GM21515 (cell line): ENCODE measurements around the gene ADCY2.

Source experiments
- ATAC-seq: cut with Tn5 transposase; IDR thresholded peaks from one replicate; pipeline ENCODE4 v1.9.1; 2021; ENCODE audit not compliant: unreplicated experiment

Gene ADCY2

DNA sequence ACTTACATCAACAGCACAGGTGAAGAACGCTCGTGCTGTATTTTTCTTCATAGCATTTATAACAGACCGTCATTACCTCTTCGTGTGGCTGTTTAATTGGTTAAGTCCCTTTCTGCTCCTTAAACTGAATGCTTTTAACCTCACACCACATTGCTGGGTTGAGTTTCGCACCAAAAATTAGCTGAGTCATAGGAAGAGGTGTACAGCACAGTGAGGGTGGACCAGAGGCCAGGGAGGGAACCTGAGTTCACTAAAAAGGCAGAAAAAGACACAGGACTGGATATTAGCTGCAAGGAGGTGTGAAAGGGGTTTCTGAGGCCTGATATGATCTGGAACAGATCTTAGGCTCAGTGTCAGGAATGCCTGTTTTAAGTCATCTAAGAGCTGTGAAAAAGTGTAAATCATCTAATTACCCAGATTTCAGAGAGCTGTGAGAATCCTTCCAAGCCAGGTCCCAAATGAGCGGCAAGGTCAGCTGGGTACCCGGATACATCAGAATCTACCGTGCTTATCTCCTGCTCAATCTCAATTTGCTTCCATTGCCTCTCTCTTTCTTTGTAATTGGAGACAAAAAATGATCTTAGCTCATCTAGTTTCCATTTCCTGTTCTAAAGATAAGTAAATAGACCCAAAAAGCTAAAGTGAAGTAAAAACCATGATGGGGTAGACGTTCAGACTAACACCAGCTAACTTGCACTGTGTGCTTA is 462.1 kb downstream of the ADCY2 start:
- no peak for ATAC-seq

DNA sequence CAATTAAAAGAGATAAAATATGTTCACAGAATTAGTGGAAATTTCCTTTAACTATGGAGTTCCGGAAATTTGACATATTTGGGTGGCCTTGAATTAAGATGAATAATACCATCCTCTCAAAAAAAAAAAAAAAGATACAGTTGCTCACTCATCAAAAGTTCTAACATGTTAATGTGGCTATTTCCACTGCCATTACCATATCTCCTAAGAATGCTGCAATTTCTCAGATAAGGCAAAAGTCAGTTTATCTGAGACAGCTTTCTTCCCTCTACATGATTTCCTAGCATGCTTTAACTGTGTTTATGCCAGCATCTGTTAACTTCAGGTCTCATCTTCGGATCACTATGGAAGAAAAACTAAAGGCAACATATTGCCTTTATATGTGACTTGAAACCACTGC is 470.3 kb downstream of the ADCY2 start:
- ATAC-seq, result no peak

DNA sequence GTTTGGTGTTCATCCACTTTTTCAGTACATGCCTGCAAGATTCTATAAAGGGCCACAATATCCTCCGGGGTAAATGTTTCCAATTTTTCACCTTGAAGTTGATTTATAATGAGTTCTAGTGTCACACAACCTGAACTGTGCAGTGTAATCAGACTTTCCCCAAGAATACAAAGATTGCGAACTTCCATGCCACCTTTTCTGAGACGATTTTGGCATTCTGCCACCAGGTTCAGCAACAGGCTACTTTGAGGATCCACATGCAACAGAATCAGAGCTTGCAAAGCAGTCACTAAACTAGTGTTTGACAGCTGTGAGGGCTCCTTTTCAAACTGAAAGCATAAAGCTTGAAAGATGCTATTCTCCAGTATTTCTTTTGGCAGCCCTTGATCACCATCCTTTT is 471.3 kb downstream of the ADCY2 start:
- ATAC-seq, result no peak

DNA sequence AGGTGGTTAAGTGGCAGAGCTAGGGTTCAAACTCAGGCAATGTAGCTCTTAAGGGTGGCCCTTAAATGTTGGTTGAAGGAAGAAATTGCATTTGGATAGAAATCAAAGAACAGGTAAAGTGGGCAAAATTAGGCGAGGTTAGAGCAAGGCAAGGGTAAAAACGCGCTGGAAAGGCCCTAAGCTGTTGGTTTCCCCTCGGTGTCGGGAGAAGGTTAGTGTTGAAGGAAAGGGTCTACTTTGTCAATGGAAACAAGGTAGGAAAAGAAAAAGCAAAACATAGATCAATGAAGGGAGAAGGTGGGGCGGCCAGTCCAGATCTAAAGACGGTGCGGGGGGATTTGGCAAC is 472.5 kb downstream of the ADCY2 start:
- no peak for ATAC-seq

DNA sequence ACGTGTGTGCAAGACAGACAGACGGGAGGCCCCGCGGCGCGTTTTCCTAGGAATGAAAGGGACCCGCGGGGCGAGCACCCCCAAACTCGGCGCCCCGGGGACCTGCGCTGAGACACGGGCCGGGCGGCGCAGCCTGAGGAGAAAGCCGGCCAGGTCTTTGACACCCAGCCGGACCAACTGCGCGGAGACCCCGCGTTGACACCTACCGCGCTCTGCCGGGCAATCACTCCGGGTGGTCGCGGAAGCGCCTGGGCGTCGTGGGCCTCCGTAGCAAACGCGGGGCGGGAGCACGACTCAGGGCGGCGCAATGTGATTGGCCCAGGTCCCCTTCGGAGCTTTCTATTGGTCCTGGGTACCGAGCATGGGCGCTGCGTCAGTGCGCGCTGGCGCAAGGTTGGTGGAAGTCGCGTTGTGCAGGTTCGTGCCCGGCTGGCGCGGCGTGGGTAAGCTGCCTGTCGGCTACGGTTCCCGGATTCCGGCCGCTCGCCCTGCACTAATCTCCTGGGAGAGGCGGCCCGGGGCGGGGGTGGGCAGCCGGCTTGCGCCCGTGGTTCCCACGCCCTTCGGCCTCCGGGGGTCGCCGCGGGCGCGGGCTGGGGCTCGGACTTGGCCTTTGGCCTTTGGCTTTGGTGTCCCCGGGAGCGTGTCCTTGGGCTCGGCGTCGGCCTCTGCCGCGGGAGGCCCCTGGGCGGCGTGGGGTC is 473.0 kb downstream of the ADCY2 start, which contains the start of the genes FASTKD3 and MTRR:
Gene FASTKD3 (minus strand): TSS at position 259 of the 701 bp plus-strand sequence. CDS start 948 bp downstream, outside the sequence.
Gene MTRR (plus strand): TSS at position 376 of the 701 bp plus-strand sequence. CDS start 1,647 bp downstream, outside the sequence.
- ATAC-seq, result peak; percentile 96

DNA sequence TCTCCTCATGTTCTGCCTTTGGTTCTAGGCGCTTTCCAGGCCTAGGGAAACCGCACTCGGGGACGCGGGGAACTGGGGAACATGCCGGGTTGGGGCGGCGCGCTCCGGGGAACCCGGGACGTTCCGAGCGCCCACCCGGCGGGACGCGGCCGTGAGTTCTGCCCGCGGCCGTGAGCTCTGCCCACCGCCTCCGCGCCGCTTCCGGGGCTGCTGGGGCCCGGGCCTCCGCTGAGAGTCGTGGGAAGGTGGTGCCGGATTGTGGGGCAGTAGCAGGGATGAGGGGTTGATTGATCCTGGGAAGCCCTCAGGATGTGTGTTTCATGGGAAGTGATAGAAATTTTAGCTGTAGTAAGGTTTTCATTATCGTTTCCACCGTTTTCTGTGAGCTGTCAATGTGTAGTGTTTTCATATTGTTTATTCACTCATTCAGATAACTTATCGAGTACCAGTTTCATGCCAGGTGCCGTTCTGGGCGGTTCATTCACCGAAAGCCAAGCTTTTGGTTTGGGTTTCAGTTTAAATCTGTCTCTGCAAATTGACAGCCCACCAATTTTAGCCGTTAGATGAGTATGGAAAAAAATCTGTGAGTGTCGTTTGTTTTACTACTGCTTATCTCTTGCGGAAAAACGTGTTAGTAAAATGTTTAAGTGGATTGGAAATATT is 473.7 kb downstream of the ADCY2 start:
- peak; percentile 22 for ATAC-seq

DNA sequence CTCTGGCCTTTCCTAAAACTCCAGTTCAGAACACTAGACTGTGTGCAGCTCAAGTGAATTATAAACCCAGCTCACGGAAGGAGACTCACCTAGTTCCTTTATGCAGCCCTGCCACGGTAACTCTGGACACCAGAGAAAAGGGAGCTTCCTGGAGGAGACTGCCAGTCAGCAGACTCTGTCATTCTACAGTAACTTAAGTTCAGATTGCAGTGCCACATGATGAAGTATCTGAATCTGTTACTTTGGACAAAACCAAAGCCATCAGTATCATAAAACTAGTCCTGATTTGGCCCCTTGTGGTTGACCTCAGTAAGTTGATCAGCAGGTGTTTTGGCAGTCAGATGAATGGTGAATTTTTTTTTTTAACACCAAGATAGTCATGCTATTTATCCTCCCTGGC is 475.7 kb downstream of the ADCY2 start:
- ATAC-seq, result peak; percentile 29

DNA sequence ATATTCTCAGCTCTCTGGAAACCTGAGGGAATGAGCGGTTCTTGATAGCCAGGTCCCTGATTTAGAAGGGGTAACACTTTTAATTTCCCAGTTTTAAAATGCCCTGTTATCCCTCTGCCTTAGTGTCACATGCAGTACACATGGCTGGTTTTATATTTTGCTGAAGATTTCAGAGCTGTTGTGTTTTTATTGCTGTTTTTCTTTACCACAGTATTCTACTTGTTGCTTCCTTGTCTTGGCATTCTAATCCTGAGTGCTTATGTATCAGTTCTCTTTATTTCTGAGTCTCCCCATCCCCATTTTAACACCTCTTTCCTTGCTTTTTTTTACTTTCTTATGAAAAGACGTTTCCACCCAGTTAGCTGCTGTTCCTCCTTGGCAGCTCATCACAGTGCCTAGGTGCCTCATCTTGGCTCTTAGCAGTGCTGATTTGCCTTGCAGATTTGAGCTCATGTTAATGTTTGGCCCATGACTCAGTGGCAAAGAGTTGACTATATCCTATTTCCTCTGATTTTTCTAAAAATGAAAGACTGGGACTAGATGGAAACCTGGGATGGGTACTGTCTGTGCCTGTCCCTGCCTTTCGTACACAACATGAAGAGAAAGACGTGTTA is 476.7 kb downstream of the ADCY2 start:
- ATAC-seq, result no peak

DNA sequence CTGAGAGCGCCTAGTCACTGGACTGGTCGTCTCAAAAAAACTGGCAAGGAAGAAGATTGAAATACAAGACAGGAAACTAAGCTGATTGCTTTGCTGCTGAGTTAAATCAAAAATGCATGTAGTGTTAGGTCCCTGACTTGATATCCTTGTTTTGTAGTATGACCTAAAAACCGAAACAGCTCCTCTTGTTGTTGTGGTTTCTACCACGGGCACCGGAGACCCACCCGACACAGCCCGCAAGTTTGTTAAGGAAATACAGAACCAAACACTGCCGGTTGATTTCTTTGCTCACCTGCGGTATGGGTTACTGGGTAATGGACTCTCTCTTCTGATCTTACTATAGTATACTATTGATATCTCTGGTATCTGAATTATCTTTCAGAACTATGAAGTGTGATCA is 477.3 kb downstream of the ADCY2 start:
- no peak for ATAC-seq

DNA sequence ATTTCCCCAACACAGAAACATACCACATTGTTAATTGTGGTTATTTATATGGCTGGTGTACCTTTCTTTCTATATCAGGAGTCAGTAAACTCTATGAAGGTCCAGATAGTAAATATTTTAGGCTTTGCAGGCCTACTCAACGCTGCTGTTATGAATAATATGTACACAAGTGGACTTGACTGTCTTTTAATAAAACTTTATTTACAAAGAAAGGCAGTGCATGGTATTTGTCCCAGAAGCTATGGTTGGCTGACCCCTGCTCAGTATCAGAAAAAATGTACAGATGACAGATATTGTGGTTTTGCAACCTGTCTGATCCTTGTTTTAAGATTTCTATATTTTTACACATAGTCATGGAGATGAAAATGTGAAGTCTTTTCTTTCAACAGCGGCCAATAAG is 478.7 kb downstream of the ADCY2 start:
- no peak for ATAC-seq

DNA sequence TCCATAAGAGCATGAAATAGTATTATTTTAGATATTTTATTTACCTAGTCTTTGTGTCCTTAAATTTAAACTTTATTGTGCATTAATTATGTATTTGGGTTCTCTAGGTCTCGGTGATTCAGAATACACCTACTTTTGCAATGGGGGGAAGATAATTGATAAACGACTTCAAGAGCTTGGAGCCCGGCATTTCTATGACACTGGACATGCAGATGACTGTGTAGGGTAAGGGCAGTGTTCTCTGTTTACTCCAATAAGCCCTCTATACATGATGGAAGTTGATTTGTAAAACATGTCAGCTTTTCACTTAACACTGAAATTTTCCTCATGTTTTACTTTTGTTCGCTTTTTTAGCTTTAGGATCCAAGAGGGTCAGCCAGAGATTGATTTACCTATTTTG is 479.2 kb downstream of the ADCY2 start:
- no peak for ATAC-seq

DNA sequence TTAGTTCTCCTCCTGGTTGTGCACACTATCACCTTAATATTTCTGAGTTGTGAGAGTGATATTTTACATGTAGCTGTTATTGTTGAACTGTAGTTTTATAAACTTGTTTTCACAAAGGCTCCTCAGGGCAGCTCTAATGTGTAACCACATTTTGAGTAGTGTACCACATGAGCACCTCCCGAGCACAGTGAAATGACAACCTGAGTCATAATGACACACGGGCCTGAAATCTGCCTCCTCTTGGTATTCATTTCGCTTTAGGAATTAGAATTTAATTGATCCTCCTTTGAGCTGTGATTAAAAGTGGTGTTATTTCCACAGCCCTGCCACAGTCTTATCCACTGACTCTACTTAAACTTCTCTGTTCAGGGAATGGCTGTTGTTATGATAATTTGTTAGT is 480.9 kb downstream of the ADCY2 start:
- ATAC-seq, result peak; percentile 36

DNA sequence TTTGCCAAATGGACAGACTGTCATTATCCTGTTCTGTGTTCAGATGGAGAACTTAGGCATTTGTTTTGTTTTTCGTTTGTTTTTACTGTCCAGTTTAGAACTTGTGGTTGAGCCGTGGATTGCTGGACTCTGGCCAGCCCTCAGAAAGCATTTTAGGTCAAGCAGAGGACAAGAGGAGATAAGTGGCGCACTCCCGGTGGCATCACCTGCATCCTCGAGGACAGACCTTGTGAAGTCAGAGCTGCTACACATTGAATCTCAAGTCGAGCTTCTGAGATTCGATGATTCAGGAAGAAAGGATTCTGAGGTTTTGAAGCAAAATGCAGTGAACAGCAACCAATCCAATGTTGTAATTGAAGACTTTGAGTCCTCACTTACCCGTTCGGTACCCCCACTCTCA is 481.9 kb downstream of the ADCY2 start:
- no peak for ATAC-seq

DNA sequence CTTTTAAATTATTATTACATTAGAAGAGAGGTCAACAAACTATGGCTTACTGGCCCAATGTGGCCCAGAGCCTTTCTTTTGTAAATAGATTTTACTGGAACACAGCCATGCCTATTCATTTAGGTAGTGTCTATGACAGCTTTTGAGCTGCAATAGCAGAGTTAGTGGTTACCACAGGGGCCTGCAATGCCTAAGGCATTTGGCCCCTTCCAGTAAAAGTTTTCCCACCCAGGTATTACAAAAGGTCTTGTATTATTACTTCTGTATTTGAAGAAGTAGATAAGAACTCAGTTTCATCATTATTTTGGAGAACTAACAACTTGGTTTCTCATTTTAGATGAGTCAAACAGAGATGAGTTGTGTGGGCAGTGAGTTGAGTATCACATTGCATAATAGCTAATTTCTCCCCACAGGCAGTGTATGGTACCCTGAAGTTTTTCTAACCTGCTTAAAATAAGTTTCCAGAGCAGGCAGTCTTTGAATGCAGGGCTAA is 482.5 kb downstream of the ADCY2 start:
- peak; percentile 94 for ATAC-seq
